ENCODE measurements around the gene DHX15.
"Not testable (repeated sequence)": the region's sequence is repeated elsewhere in the genome, so short reads cannot be mapped to it uniquely, and the experiment has no call there.

The DHX15 gene

DNA sequence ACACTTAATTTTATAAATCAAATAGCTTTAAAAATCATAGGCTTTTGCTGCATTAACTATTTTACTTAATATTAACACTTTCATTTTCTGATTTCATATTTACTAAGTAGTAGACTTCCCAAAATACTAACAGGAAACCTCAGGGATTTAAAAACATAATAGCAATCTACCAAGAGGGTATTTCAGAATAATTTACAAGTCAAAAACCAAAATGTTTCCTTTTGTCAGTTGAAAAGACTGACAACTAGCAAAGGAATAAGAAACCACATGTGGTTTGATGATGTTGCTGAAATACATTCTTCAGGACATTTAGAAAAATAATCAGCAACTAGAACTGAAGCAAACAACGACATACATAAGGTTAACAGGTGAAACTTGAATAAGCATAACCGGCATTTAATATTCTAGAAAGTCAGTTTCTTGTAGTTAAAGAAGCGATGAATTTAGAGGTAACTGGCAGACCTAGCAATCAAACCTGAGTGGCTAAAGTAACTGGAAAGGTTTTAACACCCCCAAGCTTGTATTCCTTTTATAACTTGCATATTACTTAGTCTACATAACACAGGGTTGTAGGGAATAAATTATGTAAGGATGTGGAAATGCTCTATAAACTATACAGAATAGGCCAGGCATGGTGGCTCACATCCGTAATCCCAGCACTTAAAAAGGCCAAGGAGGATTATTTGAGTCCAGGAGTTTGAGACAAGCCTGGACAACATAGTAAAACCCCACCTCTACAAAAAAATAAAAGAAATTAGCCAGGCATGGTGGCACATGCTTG lies 40.0 kb downstream of the DHX15 start:
- no peak for DNase-seq

GRCh38 chr4:24537025-24537424 lies 47.3 kb downstream of the DHX15 start:
- DNase-seq: no peak

GRCh38 chr4:24535399-24535798 lies 49.0 kb downstream of the DHX15 start:
- DNase-seq: no peak

GRCh38 chr4:24533364-24533763 lies 51.0 kb downstream of the DHX15 start:
- no peak for DNase-seq

- DNase-seq: no peak
Measured at GRCh38 chr4:24529555-24529954, 54.8 kb downstream of the DHX15 start.

GRCh38 chr4:24527371-24527770 lies 57.0 kb downstream of the DHX15 start:
- DNase-seq: no peak

GRCh38 chr4:24521544-24521943 lies 62.8 kb downstream of the DHX15 start:
- no peak for DNase-seq

DNA sequence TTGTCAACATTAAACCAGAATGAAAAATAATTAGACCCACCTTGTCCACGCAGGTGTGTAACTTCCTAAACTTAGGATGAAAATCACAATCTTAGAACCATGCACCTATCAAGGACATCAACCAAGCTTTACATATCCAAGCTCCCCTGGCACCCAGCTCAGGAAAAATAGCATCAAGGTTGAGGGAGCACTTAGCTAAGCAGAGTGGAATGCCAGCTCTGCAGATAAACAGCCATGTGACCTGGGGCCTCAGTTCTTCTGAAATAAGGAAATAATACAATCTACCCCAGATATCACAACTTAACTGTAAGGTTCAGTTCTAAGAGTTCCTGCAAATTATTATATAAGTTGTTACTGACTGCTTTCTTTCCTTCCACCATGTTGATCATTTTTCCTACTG lies 64.7 kb downstream of the DHX15 start:
- no peak for DNase-seq

GRCh38 chr4:24517676-24518075 lies 66.7 kb downstream of the DHX15 start:
- DNase-seq: no peak

GRCh38 chr4:24516926-24517325 lies 67.4 kb downstream of the DHX15 start:
- no peak for DNase-seq

GRCh38 chr4:24515698-24516097 lies 68.7 kb downstream of the DHX15 start:
- no peak for DNase-seq

DNA sequence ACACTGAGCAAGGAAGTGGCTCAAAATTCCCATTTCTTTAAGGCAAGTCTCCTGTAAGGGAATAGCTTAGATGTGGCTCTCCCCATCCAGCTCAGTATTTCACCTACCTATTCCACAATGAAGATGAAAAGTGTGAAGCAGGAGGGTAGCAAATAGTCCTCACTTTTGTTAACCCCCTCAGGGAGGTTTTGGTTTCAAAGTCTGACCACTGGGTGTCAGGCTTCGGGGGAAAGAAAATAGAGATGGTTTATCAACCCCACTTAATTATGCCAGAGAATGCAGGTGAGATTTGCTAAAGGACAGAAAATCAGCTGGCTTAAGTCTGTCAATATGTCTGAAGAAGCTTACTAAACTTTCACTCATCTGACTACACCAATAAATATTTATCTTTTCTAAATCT lies 69.5 kb downstream of the DHX15 start:
- DNase-seq: no peak

DNA sequence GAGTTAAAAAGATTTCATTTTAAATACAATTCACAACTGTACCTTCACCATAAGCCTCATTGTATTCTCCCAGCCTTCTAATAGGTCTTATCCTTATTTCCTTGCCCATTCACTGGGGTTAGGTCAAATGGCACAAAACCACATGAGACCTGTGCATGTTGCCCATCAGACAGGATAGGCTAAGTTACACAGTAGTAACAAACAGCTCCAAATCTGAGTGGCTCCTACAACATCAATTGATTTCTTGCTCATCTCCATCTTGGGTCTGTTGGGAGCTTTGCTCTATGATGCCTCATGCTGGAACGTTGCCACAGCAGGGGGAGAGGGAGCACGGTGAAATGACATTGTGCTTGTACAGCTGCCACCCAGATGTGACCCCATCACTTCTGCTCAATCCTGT lies 70.6 kb downstream of the DHX15 start:
- no peak for DNase-seq

DNA sequence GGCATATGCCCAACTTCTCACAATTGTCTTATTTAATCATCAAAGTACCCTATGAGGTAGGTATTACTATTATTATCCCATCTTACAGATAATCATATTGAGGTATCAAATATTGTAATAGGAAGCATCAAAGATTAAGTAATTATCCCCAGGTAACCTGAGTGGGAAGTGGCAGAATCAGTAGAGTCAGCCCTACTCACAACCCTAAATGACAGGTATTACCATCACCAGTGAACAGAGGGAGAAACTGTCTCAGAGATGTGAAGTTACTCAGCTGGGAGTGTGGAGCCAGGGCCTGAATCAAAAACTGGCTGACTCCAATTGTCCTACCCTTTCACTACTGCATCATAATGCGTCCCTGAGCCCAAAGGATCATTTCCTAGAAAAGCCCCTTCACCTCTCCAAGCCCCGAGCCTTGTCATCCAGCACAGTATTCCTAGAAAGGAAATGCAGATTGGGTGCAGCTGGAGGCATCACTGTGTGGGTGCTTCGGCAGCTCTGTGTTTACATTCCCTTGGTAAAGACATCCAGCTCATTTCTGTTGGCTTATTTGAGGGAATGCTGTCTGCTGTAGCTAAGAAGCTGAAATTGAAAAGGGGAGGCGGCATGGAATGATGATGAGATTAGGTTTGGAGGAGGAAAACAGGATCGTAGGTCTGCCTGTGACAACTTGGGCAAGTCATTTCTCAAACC lies 72.8 kb downstream of the DHX15 start:
- no peak for DNase-seq

DNA sequence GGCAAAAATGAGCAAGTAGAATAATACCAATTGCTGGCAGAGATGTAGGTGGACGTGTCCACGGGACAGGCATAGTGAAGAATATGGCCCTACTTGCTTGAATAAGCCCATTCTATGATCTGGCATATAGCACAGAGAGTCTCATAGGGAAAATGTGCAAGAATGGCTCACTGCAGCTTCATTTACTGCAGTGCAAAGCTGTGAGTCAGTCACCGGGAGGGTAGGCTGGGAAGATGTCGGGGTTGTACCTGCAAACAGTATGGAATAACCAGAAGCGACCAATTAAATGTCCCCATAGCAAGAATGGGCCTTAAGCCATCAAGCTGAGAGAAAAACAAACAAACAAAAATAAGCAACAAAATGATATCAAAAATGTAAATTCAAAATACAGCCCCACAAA lies 74.3 kb downstream of the DHX15 start:
- DNase-seq: no peak

- no peak for DNase-seq
Measured at GRCh38 chr4:24508541-24508940, 75.8 kb downstream of the DHX15 start.

GRCh38 chr4:24507439-24507838 lies 76.9 kb downstream of the DHX15 start:
- DNase-seq: no peak

DNA sequence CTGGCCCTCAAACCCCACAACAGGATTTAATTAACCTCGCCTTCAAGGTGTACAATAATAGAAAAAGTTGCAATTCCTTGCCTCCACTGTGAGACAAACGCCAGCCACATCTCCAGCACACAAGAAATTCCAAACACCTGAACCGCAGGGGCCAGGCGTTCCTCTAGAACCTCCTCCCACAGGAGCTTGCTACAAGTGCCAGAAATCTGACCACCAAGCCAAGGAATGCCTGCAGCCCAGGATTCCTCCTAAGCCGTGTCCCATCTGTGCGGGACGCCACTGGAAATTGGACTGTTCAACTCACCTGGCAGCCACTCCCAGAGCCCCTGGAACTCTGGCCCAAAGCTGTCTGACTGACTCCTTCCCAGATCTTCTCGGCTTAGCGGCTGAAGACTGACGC lies 81.3 kb downstream of the DHX15 start:
- not testable (repeated sequence) for DNase-seq

DNA sequence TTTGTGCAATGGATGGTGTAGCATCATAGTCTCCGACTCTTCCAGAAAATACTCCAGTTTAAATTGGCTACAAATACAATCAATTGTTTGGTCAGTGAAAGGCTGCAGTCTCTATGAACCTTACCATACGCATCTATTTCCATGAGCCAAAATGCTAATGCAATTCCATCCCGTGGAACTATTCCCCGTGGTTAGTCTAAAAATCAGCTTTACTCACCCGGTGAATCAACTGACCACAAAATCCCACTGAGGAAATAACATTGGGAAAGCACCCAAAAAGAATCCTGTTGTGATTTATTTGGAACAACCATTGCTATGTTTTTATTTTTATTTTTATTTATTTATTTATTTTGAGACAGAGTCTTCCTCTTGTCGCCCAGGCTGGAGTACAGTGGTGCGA lies 87.1 kb downstream of the DHX15 start:
- DNase-seq: no peak

DNA sequence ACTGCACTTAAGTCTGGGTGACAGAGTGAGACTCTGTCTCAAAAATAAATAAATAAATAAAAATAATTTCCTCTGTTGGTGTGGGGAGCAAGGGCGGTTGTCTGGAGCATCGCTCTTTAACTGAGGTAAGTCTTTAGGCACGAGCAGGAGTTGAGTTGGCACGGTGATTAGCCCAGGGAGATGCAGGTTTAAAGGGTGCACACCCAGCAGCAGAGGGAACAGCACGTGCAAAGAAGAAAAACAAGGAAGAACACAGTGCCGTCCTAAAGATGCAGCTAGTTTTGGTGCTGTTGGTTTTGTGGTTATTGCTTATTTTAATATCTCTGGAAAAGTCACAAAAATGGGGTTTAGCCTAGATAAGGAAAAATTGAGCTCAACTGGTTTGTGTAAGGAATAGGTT lies 87.8 kb downstream of the DHX15 start:
- no peak for DNase-seq

DNA sequence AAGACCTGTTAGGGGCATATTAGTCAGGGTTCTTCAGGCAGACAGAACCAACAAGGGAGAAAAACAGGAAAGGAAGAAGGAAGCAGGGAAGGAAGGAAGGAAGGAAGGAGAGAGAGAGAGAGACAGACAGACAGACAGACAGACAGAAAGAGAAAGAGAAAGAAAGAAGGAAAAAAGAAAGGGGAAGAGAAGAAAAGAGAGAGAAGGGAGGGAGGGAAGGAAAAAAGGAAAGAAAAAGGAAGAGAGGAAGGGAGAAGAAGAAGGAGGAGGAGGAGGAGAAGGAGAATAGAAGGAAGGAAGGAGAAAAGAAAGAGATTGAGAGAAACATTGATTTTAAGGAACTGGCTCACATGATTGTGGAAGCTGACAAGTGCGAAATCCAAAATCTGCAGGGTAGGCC lies 89.0 kb downstream of the DHX15 start:
- no peak for DNase-seq

GRCh38 chr4:24489870-24490269 lies 94.5 kb downstream of the DHX15 start:
- no peak for DNase-seq

DNA sequence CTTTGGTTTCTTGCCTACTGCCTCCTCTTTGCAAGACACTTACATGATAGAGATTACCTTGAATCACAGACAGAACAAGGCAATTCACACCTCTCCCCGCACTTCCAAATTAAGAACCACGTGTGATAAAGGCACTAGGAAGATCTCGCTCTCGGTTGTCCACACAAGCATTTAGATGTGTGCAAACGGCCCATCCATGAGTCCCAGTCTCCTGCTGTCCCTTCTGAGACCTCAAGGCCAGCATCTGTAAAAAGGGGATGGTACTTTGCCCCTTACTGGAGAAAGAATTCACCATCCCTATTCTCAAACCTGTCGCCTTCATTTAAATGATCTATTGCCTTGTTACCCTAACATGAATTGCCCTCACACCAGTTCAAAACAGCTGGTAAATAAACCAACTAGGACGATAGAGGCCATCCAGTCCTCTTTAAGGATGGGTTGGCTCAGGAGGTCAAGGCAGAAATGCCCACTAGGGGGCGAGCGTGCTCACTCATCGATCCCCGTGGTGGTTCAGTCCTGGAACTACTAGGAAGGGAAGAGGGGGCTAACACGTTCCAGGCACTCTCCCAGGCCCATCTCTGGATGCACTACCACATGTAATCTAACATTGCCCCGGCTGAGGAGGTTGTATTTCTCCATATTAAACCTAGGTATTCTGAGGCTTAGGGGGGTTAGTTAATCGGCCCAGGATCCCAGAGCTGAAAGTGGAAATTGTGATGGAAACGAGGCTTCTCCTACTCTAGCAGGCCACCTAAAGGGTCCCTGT lies 95.8 kb downstream of the DHX15 start:
- peak; percentile 55 to 74 for DNase-seq

DNA sequence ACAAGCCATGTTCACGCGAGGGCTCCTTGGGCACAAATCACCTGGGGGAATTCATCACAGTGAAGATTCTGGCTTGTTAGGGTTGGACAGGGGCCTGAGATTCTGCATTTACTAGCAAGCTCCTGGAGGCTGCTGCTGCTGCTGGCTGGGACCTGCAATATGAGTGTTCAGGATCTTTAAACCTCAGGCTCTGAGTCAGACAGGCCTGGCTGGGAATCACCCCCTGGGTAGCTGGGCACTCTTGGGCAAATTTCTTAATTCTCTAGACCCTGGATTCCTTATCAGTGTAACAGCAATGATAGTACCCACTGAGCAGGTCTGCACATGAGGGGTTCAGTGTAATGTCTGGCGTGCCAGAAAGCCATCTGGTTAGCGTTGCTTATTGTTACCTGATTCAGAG lies 101.5 kb downstream of the DHX15 start:
- DNase-seq: no peak
